CD14-positive monocyte (primary cell): ENCODE measurements around the gene GLP2R. TPM values are rescaled to one million over a fixed set of nuclear protein-coding genes. Genes with fewer than 3 reads are reported as not detected.

Source experiments
- DNase-seq, 3 donors: peaks; one replicate each; pipeline ENCODE4 v3.0.0-alpha.2; 2011 to 2022
- H2AFZ ChIP-seq: 2 replicates; pipeline ENCODE4 v1.6.0; 2012; ENCODE audit warnings: mild to moderate bottlenecking, low read depth, low read length, inconsistent platforms; ENCODE audit not compliant: insufficient read depth, poor library complexity, severe bottlenecking
- H3K27ac ChIP-seq, 2 donors: 1 replicate in 1 of 2; 2 replicates in 1 of 2; pipeline ENCODE4 v1.5.1; 2012 to 2013; ENCODE audit warnings: low read length in 2 of 2, control low read depth in 1 of 2, inconsistent platforms in 1 of 2, low read depth in 1 of 2, mild to moderate bottlenecking in 1 of 2
- H3K27me3 ChIP-seq, 2 donors: one replicate each; pipeline versions ENCODE4 v1.6.0 to v1.6.1; 2011 to 2013; ENCODE audit warnings: low read length in 2 of 2; ENCODE audit not compliant: control insufficient read depth in 2 of 2, insufficient read depth in 2 of 2
- H3K36me3 ChIP-seq, 2 donors: replicated peaks in 1 of 2; 1 replicate in 1 of 2; 2 replicates in 1 of 2; pipeline versions ENCODE4 v1.5.1 to v1.6.1; 2012 to 2013; ENCODE audit warnings: low read length in 2 of 2, control low read depth in 1 of 2, inconsistent platforms in 1 of 2, mild to moderate bottlenecking in 1 of 2; ENCODE audit not compliant: insufficient read depth in 2 of 2, control insufficient read depth in 1 of 2
- H3K4me1 ChIP-seq, 2 donors: 1 replicate in 1 of 2; 2 replicates in 1 of 2; pipeline versions ENCODE4 v1.5.1 to v1.6.1; 2012 to 2013; ENCODE audit warnings: low read length in 2 of 2, control low read depth in 1 of 2, inconsistent platforms in 1 of 2, mild to moderate bottlenecking in 1 of 2, moderate library complexity in 1 of 2; ENCODE audit not compliant: insufficient read depth in 2 of 2, control insufficient read depth in 1 of 2
- H3K4me2 ChIP-seq: replicated peaks from 2 replicates; pipeline ENCODE3; 2012; ENCODE audit warnings: low read length, moderate library complexity, mild to moderate bottlenecking; ENCODE audit not compliant: poor library complexity, severe bottlenecking; ENCODE audit errors: extremely low read depth
- H3K4me3 ChIP-seq, 3 experiments: fragments of 200-600 bp in 1 of 3; sonication (generic) in 1 of 3; replicated peaks in 1 of 3; 1 replicate in 2 of 3; 2 replicates in 1 of 3; pipeline ENCODE4 v1.5.1; 2011 to 2013; ENCODE audit warnings: low read length in 3 of 3, mild to moderate bottlenecking in 3 of 3, control low read depth in 2 of 3, low read depth in 2 of 3, inconsistent platforms in 1 of 3, moderate library complexity in 1 of 3
- H3K79me2 ChIP-seq: 2 replicates; pipeline ENCODE4 v1.6.0; 2012; ENCODE audit warnings: mild to moderate bottlenecking, control low read depth, inconsistent platforms, low read length, moderate library complexity; ENCODE audit not compliant: insufficient read depth
- H3K9ac ChIP-seq: 2 replicates; pipeline ENCODE4 v1.6.0; 2017; ENCODE audit warnings: low read length, mild to moderate bottlenecking; ENCODE audit not compliant: insufficient read depth, poor library complexity, severe bottlenecking
- H3K9me3 ChIP-seq, 2 donors: replicated peaks in 1 of 2; 1 replicate in 1 of 2; 2 replicates in 1 of 2; pipeline versions ENCODE4 v1.5.1 to v1.6.1; 2012 to 2013; ENCODE audit warnings: low read length in 2 of 2, control low read depth in 1 of 2; ENCODE audit not compliant: control insufficient read depth in 1 of 2, insufficient read depth in 1 of 2
- H4K20me1 ChIP-seq: 2 replicates; pipeline ENCODE4 v1.6.0; 2012; ENCODE audit warnings: mild to moderate bottlenecking, low read length, control low read depth, moderate library complexity; ENCODE audit not compliant: insufficient read depth
- H3K27ac Mint-ChIP-seq, 7 donors: one replicate each; pipeline ENCODE4 v1.8.0; 2020; ENCODE audit warnings: mild to moderate bottlenecking in 7 of 7, mixed read lengths in 7 of 7, moderate library complexity in 6 of 7, inconsistent platforms in 2 of 7
- H3K27me3 Mint-ChIP-seq, 3 donors: one replicate each; pipeline ENCODE4 v1.8.0; 2021 to 2022; ENCODE audit warnings: low read depth in 3 of 3, mild to moderate bottlenecking in 3 of 3, mixed read lengths in 3 of 3, moderate library complexity in 3 of 3, inconsistent platforms in 1 of 3
- H3K36me3 Mint-ChIP-seq, 2 donors: one replicate each; pipeline ENCODE4 v1.8.0; 2020; ENCODE audit warnings: mixed read lengths in 2 of 2, inconsistent platforms in 1 of 2, mild to moderate bottlenecking in 1 of 2
- H3K4me1 Mint-ChIP-seq: one replicate; pipeline ENCODE4 v1.8.0; 2020; ENCODE audit warnings: mild to moderate bottlenecking, mixed read lengths
- H3K4me3 Mint-ChIP-seq, 2 donors: one replicate each; pipeline ENCODE4 v1.8.0; 2020; ENCODE audit warnings: mild to moderate bottlenecking in 2 of 2, mixed read lengths in 2 of 2, moderate library complexity in 1 of 2
- H3K9me3 Mint-ChIP-seq, 7 donors: one replicate each; pipeline ENCODE4 v1.8.0; 2020 to 2022; ENCODE audit warnings: mixed read lengths in 7 of 7, mild to moderate bottlenecking in 6 of 7, moderate library complexity in 6 of 7, inconsistent platforms in 2 of 7
- WGBS: methylation state at CpG from one replicate; pipeline ENCODE4 v1.1.5; 2013; ENCODE audit warnings: missing lambda C conversion rate; ENCODE audit not compliant: insufficient coverage; 5-methylcytosine and 5-hydroxymethylcytosine counted together
- intact Hi-C, 2 donors: fragments of 100-400 bp; cut with micrococcal nuclease; formaldehyde crosslinking; loops; one replicate each; pipeline versions ENCODE4 v1.15.0 to v1.15.1; 2023
- polyA plus RNA-seq, 3 donors: library from polyadenylated mRNA; depleted of rRNA in 1 of 3; unstranded in 2 of 3; stranded (reverse) in 1 of 3; fragments of 300-500 nt in 2 of 3; fragments of >200 nt in 1 of 3; fragmentation: Illumina TruSeq in 2 of 3; gene quantifications; 1 replicate in 2 of 3; 2 replicates in 1 of 3; pipeline ENCODE4 v1.2.3, GENCODE V29; 2012 to 2021
- TF ChIP-seq, protein P1 (sequence below): fragments of 200-600 bp; IDR thresholded peaks from one replicate; pipeline ENCODE4 v1.8.0; 2022; ENCODE audit warnings: antibody characterized with exemption, mild to moderate bottlenecking

GLP2R gene
- polyA plus RNA-seq, 3 donors, result not detected

DNA sequence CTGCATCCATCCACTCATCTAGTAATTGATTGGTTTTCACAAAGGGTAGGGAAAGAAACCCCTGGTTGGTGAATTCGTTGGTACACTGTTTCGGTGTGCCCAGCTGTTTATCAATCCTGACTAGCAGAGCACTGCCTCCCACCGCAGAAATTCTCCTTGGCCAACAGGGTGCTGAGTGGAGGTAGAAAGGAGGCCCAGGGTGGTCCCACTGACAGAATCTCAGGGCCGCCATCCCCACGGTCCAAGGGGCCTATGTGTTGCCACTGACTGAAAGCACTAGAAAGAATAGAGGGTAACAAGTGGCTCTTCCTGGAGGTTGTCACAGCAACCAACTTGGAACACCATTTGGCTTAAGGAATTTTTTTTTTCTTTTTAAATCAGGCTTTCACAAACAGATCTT, 87.8 kb downstream of the GLP2R start:
- H3K36me3 Mint-ChIP-seq, result peaks cover 63 to 69% of the 10 kb centered on the region in 2 donors
- no peak overlapping the region for H3K4me3 Mint-ChIP-seq
- no peak overlapping the region for H3K4me2 ChIP-seq
- TF ChIP-seq, protein P1, sequence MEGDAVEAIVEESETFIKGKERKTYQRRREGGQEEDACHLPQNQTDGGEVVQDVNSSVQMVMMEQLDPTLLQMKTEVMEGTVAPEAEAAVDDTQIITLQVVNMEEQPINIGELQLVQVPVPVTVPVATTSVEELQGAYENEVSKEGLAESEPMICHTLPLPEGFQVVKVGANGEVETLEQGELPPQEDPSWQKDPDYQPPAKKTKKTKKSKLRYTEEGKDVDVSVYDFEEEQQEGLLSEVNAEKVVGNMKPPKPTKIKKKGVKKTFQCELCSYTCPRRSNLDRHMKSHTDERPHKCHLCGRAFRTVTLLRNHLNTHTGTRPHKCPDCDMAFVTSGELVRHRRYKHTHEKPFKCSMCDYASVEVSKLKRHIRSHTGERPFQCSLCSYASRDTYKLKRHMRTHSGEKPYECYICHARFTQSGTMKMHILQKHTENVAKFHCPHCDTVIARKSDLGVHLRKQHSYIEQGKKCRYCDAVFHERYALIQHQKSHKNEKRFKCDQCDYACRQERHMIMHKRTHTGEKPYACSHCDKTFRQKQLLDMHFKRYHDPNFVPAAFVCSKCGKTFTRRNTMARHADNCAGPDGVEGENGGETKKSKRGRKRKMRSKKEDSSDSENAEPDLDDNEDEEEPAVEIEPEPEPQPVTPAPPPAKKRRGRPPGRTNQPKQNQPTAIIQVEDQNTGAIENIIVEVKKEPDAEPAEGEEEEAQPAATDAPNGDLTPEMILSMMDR, result no peak
- peaks cover 0 to 2% (median 0%) of the 10 kb centered on the region in 7 donors for H3K9me3 Mint-ChIP-seq
- no peaks in the 10 kb centered on the region for H3K9me3 ChIP-seq
- no peak overlapping the region for H3K27ac ChIP-seq
- no peaks in the 10 kb centered on the region for H3K79me2 ChIP-seq
- H3K27ac Mint-ChIP-seq, result peak overlapping the region in 1 of 7 donors; percentile 24
- no peak for DNase-seq
- H3K4me1 ChIP-seq, result no peaks in the 10 kb centered on the region
- 100% methylated on average over 5 of the region's 5 CpGs for WGBS
- H3K27me3 Mint-ChIP-seq, result peaks cover 0 to 2% (median 0%) of the 10 kb centered on the region in 3 donors
- H3K4me1 Mint-ChIP-seq, result no peaks in the 10 kb centered on the region
- intact Hi-C loops, result no loop called here
- no peak overlapping the region for H3K9ac ChIP-seq
- H4K20me1 ChIP-seq, result peaks cover 78% of the 10 kb centered on the region
- H3K36me3 ChIP-seq, result peaks cover 59 to 70% of the 10 kb centered on the region in 2 donors
- no peaks in the 10 kb centered on the region for H3K27me3 ChIP-seq
- H3K4me3 ChIP-seq, result no peak overlapping the region
- no peak overlapping the region for H2AFZ ChIP-seq

DNA sequence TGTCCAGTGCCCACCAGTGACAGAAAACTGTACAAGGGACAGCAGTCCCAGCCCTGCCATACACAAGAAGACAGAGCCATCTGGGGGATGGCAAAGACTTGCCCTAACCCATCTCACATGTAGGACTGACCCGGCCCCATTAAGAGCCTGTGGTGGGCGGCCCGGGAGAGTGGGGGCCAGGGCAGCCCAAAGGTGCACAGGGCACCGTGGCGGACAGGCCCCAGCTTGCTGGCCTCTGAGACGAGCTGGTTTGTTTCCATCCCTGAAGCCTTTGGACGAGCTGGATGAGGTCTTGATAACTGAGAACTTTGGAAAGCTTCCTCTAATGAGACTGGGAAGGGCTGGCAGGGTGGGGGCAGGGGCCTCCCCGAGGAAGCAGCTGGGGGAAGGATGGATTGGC, 90.4 kb downstream of the GLP2R start:
- Histone ChIP-seq H3K27ac (no peak overlapping the region), H3K4me1 (no peaks in the 10 kb centered on the region), H3K36me3 (peaks cover 85 to 96% of the 10 kb centered on the region in 2 donors), H3K4me2 (no peak overlapping the region), H2AFZ (no peak overlapping the region), H3K27me3 (no peaks in the 10 kb centered on the region), H3K9me3 (no peaks in the 10 kb centered on the region), H3K4me3 (no peak overlapping the region), H3K9ac (no peak overlapping the region), H4K20me1 (peaks cover 79% of the 10 kb centered on the region), H3K79me2 (no peaks in the 10 kb centered on the region)
- Mint-ChIP-seq H3K27me3 (no peaks in the 10 kb centered on the region), H3K4me3 (no peak overlapping the region), H3K9me3 (peaks cover 0 to 2% (median 0%) of the 10 kb centered on the region in 7 donors), H3K4me1 (no peaks in the 10 kb centered on the region), H3K27ac (peak overlapping the region in 1 of 7 donors; percentile 13), H3K36me3 (peaks cover 89 to 95% of the 10 kb centered on the region in 2 donors)
- DNase-seq, result no peak
- WGBS, result 98% methylated on average over 8 of the region's 8 CpGs
- TF ChIP-seq, protein P1, result no peak
- intact Hi-C loops, result no loop called here
